Suppressor macrophage treated with lipopolysaccharide for 1 hour (primary cell): Measurements from ENCODE around the gene CLCN7.

Experiments used
- DNase-seq, 3 donors: peaks; one replicate each; pipeline ENCODE4 v3.0.0-alpha.2; 2020 to 2022

The CLCN7 gene

DNA sequence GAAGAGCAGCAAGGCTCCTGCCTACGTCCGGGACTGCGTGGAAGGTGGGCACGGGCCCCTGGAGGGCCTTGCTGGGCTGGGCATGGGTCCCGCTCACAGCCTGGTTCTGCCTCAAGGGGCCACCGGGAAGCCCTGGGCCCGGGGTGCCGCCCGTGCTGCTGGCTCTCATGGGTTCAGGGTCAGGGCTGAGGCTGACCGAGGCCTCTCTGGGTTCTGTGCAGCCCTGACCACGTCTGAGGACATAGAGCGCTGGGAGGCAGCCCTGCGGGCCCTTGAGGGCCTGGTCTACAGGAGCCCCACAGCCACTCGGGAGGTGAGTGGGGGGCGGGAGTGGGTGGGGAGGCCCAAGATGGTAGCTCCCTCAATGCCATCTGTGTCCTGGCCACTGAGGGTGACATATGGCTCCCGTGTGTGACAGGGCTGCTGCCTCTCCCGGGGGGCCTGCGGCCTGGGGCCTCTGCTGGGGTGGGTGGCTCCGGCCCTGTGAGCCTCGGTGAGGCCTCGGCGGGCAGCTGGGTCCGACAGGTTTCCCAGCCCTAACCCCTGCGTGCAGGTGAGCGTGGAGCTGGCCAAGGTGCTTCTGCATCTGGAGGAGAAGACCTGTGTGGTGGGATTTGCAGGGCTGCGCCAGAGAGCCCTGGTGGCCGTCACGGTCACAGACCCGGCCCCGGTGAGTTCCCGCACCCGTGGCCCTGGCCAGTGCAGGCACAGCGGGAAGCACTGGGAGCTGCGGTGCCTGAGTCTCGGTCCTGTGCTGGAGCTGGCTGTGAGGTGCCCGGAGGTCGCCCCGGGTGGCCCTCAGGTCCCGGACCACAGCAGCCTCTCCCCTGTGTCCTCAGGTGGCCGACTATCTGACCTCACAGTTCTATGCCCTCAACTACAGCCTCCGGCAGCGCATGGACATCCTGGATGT is 27.5 kb upstream of the CLCN7 start:
- DNase-seq: no peak

DNA sequence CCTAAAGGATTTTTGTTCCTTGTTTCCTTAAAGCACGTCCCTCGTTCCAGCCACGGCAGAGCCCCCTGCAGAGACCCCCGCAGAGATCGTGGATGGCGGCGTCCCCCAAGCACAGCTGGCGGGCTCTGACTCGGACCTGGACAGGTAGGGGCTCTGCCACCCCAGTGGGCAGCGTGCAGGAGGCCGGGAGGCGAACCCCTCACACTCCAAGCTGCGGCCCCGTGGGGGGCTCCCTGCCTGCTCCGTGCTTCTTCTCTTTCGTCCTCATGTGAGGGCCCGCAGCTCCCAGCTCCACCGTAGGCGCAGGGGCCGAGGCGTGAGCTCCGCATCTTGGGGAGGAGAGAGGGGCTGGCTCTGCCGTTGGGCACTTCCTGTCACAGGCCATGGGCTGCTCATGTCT is 26.8 kb upstream of the CLCN7 start:
- no peak for DNase-seq

DNA sequence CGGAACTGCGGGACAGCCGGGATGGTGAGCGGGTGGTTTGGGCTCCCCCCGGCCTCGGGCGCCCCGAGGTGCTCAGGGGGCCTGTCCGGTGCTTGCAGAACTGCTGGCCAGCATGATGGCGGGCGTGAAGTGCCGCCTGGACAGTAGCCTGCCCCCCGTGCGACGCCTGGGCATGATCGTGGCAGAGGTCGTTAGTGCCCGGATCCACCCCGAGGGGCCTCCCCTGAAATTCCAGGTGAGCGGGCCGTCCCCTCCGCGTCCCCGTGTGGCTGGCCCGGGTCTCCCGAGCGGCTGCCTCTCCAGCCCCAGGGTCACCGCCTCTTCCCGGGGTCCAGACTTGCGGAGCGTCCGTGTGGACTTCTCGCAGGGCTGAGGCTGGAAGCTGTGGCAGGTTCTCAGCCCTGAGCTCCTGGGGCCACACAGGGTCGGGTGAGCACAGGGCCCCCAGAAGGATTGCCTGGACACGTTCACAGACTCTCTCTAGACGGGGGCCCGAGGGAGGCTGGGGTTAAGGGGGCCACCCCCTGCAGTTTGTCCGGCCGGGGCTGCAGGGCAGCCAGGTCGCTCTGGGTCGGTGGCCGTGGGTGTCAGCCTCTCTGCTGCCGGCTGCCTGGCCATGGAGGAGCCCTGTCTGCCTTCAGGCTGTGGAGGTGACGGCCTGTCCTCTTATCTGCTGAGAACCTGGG is 25.8 kb upstream of the CLCN7 start:
- DNase-seq: no peak

DNA sequence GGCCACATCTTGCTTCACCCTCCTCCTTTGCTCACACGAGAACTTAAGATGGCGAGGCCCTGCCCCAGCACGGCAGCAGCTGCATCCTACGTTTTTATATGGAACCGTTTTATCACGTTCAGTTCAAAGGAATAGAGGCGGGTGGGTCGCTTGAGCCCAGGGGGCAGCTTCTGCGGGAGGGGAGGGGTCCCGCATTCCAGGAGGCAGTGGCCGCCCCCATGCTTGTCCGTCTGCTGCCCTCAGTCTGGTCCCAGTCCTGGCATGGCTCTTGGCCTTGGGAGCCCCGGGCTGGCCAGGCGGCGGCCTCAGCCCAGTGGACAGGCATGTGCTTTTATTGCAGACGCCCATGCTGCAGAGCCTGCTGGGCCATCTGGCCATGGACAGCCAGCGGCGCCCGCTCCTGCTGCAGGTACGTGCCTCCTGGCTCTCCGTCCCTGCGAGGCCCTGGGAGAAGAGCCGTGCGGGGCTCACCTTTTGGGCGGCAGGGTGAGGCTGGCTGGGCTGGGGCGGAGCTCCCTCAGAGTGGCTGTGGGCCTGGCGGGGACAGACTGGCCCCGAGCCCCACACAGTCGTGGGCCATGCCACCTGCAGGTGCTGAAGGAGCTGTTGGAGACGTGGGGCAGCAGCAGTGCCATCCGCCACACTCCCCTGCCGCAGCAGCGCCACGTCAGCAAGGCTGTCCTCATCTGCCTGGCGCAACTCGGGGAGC is 25.1 kb upstream of the CLCN7 start:
- DNase-seq: no peak

DNA sequence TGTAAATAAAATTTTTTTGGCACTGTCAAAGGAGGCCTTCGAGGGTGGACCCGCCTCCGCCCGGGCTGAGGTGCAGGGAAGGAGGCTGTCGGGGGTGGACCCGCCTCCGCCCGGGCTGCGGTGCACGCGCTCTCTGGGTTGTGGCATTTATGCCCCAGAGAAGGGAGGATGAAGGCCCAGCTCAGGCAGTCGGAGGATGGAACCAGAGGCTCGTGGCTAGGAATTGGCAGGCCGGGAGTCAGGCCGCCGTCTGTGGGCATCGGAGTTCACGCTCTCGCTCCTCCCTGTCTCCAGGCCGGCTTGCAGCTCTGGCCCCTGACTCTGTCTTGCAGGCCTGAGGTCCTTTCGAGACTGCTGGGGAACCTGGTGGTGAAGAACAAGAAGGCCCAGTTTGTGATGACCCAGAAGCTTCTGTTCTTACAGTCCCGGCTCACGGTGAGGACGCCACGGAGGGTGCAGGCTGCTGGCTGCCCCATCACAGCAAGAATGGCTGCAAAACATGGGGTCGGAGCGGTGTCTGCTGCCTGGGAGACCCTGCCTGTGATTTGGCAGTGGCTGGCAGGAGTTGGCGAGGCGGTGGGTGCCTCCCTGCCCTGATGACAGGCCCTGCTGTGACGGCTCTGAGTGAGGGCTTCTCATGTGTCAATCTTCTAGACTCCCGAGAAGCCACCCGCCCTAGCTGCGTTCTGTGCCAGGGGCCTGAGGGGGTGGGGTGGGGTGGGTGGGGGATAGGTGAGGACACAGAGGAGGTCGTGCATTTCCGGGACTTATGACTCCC is 24.3 kb upstream of the CLCN7 start:
- DNase-seq: no peak

DNA sequence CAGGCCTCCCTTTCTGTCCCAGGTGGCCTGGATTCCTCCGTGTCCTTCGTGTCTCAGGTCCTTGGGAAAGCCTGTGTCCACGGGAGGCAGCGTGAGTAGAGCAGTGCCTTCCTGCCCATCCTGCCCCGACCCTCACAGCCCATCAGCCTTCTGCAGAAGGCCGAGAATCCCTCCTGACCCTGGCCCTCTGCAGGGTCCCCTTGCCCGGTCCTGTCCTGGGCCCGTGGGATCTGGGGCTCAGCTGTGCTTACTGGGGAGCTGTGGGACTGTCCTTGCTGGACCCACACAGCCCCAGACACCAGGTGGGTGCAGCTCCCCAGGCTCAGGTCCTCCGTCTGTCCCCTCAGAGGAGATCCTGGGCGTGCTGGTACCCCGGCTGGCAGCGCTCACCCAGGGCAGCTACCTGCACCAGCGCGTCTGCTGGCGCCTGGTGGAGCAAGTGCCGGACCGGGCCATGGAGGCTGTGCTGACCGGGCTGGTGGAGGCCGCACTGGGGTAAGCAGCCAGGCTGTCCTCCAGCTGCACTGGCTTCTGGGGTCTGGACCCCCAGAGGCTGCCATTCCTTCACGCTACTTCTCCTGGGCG is 22.3 kb upstream of the CLCN7 start:
- no peak for DNase-seq

DNA sequence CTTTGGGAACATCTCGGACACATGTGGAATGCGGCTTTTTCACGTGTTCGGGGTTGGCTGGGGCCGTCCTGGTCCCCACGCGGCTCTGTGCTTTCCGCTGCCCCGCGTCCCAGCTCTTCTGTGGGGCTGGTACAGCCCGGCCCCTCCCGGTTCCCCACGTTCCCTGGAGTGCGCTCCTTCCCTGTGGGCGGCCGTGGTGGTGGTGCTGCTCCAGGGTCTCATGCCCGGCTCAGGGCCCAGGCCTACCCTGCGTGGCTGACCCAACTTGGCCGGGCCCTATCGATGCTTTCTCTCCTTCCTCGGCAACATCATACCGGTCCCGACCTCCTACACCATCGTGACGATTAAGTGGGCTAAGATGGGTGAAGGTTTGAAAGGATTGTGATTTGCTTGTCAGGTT is 21.6 kb upstream of the CLCN7 start:
- DNase-seq: no peak

DNA sequence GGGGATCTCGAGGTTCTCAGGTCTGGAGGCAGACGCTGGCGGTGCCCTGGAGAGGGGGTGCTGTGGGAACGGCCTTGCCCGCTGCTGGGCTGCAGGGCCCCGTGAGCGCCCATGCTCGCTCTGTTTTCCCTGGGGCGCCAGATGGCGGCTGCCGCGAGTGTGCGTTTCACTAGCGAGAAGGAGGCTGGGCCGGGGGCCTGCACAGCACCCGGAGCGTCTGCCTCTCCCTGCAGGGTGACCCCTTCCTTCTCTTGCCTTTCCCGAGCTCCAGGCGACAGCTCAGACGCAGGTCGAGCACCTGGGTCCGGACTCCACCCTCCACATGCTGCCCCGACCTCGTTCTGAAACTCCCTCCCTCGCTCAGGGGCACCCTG is 21.0 kb upstream of the CLCN7 start:
- DNase-seq: no peak

DNA sequence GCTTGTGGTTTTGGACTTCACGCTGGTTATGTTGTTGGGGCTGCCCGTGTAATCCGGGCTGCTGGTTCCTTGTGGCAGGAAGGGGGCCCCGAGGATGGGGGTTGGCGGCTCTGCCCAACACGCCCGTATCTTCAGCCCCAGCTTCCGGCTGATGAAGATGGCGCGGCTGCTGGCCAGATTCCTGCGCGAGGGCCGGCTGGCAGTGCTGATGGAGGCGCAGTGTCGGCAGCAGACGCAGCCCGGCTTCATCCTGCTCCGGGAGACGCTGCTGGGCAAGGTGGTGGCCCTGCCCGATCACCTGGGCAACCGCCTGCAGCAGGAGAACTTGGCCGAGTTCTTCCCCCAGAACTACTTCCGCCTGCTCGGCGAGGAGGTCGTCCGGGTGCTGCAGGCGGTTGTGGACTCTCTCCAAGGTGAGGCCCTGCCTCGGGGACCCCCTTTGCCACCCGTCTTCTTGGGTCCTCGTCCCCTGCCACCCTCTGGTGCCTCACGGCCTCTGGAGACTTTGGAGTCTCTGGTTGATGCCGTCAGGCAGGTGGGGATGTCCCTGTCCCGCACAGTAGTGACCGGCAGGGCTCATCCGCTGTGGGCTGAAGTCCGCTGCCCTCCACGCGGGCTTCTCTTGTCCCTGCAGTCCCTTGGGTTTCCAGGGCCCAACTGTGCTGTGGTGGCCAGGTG is 20.5 kb upstream of the CLCN7 start:
- DNase-seq: no peak

DNA sequence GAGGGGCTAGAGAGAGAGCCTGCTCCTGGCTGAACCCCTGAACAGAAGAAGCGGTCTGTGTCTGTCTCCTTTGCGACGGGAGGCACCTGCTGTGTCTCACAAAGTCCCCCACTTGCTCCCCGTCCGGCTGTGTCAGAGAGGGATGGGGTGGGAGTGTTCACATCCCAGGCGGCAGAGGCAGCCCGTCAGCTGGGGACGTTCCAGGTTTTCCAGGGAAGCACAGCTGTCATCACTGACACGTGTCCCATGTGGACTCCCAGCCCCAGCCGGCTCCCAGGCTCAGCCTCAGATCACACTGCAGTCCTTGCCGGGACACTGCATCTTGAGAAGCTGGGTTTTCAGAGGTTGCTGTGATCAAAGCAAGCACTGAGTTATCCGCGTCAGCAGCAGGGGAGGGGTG is 19.9 kb upstream of the CLCN7 start:
- no peak for DNase-seq

DNA sequence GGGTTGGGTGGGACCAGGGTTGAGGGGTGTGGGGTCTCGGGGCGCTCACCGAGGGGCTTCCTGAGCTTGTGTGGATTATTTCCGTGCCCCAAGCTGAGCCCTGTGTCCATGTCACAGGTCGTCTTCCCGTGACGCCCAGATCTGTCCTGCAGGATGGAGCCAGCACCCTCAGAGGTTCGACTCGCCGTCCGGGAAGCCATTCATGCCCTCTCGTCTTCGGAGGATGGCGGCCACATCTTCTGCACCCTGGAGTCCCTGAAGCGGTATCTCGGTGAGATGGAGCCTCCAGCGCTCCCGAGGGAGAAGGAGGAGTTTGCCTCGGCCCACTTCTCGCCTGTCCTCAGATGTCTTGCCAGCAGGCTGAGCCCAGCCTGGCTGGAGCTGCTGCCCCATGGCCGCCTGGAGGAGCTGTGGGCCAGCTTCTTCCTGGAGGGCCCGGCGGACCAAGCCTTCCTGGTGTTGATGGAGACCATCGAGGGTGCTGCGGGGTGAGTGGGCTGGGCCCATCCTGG is 19.4 kb upstream of the CLCN7 start:
- DNase-seq: peak in 1 of 3 donors; percentile 20

DNA sequence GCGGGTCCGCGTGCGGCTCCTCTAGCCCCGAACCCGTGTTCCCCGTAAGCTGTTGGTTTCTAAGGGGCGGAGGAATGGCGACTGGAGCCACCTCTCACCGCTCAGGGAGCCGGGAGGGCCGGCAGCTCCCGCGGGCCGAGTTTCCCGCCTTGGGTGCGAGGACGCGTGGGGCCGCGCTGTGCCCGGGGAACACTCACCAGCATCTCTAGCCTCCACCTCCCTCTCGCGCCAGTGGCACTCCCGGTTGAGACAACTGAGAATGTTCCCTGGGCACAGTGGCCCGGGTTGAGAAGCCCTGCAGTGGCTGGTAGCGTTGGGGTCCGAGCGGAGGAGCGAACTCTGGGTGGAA is 18.9 kb upstream of the CLCN7 start:
- DNase-seq: peak; percentile 29 to 48 (median 31)

DNA sequence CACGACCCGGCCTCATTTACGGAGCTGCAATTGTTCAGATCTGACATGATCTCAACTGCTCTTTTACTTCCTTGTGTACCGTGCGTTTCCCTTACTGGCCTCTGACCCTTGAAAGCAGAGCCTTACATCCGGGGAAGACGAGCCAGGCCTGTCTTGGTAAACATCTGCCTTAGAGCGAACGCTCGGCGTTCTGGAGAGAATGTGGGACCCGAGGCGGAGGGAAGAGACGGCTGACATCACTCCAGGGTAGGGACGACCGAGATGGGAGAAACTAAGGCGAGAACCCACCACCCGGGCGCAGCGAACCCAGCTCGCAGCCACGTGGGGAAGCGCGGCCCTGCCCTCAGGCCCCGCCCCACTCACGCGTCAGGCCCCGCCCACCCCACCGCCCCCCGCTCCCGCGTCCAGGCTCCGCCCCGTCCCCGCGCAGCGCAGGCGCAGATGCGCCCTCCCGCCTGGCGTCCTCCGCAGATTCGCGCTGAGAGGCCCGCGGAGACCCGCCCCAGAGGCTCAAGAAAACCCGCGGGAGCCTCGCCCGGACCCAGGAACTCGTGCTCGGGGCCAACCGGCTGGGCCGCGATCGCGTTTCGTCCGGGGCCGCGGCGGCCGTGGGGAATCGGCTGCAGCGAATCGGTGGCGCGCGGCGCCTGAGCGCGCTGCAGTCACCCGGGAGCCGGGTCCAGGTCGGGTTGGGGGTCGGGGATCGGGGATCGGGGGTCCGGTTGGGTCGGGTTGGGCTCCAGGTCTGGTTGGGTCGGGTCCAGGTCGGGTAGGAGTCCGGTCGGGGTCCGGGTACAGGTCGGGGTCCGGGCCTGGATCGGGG is 18.3 kb upstream of the CLCN7 start, which contains the start of gene TELO2:
Gene TELO2, plus strand, starts transcription at position 438 of the 823 bp plus-strand sequence. CDS start 922 bp downstream, outside the sequence.
- DNase-seq: peak; percentile 87 to 97 (median 93)

DNA sequence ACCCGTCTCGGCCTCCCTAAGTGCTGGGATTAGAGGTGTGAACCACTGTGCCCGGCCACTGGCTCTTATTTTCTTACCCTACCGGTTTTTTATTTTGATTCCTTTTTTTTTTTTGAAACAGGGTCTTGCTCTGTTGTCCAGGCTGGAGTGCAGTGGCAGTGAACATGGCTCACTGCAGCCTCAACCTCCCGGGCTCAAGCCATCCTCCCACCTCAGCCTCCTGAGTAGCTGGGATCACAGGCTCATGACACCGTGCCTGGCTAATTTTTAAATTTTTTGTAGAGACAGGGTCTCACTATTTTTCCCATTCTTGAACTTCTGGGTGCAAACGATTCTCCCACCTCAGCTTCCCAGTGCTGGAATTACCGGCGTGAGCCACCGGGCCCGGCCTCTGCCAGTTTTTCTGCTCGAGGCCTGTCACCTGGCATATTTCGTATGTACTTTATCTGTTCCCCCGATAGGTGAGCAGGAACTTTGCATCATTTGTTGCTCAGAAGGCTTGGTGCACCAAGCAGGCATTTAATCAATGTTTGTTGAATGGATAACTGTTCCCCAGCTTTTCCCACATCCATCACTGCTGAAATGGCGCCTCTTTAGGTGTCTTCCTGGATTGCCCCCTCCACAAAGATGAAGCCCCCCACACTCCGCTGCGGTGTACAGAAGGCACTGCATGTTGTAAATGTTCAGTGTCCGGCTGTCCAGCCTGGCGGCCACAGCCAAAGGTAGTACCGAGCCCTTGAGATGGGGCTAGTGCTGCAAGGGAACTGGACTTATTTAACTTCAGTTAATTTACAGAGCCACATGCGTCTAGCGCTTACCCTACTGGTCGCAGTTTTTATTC is 17.5 kb upstream of the CLCN7 start:
- DNase-seq: no peak

DNA sequence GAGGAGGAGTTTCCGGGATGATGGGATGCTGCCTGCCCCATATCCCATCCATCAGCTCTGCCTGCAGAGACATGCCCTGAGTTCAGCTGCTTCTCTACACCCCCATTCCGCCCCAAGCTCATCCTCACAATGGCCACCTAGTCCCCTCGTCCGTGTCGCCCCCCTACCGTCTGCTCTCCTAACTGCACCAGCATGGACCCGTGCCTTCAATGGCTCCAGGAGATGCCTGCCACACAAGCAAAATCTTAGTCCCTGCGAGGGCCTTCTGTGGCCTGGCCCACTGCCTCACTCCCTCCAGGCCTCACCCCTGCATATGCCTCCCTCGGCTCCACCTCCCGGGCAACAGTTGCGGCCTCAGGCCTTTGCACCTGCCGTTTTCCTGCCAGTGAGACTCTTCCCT is 16.5 kb upstream of the CLCN7 start:
- no peak for DNase-seq

DNA sequence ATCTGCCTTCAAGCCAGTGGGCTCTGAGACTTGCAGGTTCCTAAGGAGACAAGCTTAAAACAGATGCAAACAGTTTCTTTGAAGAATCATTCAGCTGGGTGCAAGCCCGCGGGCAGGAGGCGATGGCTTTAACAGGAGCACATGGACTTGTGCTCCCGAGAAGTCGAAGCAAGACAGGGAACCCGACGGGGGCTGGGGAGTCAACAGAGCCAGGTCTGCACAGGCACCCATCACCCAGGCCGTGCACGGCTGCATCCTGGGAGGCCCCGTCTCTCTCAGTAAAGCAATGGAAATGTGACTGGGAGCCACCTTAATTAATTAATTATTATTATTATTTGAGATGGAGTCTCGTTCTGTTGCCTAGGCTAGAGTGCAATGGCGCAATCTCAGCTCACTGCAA is 14.2 kb upstream of the CLCN7 start:
- no peak for DNase-seq

DNA sequence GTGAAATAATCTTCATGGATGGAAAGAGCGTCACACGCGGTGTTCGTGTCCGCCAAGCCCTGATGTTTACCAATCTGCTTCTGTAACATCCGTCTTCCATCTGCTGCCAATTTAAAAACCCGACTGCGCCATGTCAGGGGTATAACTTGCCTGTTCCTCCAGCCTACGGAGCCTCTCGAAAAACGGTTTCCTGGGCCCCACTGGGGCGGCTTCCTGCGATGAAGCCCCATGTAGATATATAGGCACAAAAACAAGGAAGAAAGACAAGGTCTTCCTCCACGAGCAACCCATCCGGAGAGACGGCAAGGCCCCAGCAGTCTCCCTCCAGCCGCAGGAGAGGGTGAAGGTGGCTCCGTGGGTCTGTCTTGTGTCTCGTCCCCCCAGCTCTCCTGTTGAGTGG is 13.8 kb upstream of the CLCN7 start, which contains the start of gene PTX4:
Gene PTX4, minus strand, starts transcription at position 326 of the 400 bp plus-strand sequence. Its CDS starts 35 bp downstream, at position 291.
- no peak for DNase-seq

DNA sequence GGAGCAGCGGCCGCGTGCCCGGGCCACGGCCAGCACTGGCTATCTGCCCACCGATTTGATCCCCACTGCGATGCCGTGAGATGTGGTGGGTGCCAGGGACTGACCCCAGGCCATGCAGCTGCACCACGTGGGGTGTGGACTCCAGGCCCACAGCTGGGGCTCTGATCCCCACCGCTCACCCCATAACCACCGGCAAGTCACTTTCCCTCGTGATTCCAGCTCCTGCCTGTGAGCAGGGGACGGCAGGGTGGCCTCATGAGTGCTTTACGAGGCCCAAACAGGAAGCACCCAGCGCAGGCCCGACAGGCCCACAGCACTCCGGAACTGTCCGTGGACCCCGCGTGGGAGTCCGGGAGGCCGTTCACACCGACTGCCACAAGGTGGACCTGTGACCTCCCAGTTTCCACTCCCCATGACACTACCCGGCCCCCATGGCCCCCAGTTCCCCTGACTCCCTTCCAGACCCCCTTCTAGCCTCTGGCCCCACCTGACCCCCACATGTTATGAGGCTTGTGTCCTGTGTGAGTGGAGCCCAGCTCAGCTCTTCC is 13.3 kb upstream of the CLCN7 start:
- no peak for DNase-seq

DNA sequence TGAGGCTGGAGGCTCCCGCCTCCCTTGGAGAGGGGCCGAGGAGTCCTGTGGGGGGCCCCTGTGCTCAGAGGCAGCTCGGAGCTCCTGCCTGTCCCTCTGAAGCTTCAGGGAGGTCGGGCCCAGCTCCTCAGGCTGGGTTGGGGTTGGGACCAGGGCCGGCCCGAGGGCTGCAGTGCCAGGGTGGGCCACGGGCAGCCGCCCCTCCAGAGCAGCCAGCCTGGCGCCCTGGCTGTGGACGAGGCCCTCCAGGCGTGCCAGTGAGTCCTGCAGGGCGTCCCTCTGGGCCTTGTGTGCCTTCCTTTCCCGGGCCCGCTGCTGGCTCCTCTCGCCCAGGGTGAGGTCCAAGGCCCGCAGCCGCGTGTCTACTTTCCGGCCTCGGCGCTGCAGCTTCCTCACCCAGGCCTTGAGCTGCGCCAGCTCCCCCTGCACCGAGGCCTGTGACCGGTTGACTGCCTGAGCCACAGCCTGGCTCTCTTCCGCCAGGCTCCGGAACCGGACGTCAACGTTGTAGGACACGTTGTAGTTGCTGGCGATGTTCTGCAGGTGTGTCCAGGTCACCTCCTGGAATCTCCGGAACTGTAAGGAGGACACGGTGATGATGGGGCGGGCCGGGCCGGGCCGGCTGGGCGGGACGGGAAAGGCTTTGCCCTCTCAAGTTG is 12.7 kb upstream of the CLCN7 start:
- no peak for DNase-seq
